Measurements from ENCODE around the gene TSKU.

DNA sequence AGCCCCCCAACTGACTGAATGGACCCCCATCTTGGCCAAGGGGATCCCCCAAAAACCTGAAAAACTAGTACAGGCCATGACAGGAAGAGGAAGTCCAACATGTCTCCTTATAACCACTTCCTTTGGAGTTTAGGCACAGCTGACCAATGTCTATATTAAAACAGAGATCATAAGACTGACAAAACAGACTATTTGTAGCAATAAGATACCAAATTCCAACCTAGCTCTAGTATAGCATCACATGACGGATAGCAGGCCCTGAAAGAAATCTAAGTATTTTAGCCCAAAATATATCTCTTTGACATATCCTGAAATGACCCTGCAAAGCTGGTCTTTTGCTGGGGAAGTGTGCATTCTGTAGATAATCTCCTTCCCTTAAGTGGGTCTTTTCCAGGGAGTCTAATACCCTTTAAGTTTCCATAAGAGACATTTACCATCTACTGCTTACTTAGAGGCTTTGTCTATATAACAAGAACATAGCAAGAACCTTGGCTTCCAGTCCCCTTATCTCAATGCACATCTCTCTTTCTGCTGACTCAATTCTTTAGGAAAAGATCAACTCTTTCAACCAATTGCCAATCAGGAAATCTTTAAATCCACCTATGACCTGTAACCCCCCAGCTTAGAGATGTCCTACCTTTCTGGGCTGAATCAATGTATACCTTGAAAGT, 42.7 kb downstream of the TSKU start:
- TF ChIP-seq POLR2A (IDR thresholded peaks at IDR 0.05), result no peak
- TF ChIP-seq CTCF (IDR thresholded peaks at IDR 0.05), result no peak
